HG03558 (cell line): ENCODE data around the gene PITPNC1.
"Not testable (repeated sequence)": the region's sequence is repeated elsewhere in the genome, so short reads cannot be mapped to it uniquely, and the experiment has no call there.

Source experiments
- ATAC-seq: cut with Tn5 transposase; IDR thresholded peaks from one replicate; pipeline ENCODE4 v1.9.1; 2021; ENCODE audit warnings: moderate number of reproducible peaks; ENCODE audit not compliant: unreplicated experiment; ENCODE audit errors: extremely low read depth

PITPNC1 gene

GRCh38 chr17:67600408-67600807, 223.3 kb downstream of the PITPNC1 start:
- ATAC-seq: no peak

GRCh38 chr17:67601897-67602296, 224.8 kb downstream of the PITPNC1 start:
- no peak for ATAC-seq

DNA sequence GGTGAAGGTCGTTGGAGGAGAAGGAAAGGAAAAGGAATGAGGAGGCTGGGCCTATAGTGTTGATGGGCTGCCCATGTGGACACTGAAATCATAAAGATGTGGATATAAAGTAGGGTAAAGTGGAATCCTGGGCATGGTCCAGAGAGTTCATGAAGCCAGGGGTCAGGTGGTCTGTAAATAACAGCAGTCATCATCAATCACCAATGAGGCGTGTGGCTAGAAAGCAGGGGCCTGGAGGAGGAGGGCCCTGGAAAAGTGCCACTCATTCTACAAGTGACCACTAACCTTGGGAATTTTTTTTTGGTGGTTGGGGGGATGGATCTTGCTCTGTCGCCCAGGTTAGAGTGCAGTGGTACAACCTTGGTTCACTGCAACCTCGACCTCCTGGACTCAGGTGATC, 225.4 kb downstream of the PITPNC1 start:
- no peak for ATAC-seq

- no peak for ATAC-seq
Measured at GRCh38 chr17:67602974-67603373, 225.9 kb downstream of the PITPNC1 start.

GRCh38 chr17:67605256-67605912, 228.3 kb downstream of the PITPNC1 start:
- no peak for ATAC-seq

DNA sequence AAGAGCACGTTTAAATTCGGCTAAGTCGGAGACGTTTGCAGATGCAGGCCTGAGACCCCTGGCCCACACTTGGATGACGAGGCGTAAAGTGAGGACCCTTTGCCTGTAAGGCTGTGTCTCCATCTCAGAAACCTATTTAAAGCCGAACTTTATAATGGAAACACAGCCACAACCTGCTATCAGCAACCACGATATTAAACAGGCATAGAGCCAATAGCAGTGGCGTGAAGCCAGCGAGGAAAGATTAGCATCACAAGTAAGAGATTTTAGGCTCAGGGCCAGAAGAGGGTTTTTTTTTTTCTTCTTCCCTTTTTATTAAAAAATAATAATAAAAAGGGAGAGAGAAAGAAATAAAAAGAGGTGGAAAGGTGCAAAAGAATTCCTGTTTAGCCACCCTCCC, 229.4 kb downstream of the PITPNC1 start:
- no peak for ATAC-seq

DNA sequence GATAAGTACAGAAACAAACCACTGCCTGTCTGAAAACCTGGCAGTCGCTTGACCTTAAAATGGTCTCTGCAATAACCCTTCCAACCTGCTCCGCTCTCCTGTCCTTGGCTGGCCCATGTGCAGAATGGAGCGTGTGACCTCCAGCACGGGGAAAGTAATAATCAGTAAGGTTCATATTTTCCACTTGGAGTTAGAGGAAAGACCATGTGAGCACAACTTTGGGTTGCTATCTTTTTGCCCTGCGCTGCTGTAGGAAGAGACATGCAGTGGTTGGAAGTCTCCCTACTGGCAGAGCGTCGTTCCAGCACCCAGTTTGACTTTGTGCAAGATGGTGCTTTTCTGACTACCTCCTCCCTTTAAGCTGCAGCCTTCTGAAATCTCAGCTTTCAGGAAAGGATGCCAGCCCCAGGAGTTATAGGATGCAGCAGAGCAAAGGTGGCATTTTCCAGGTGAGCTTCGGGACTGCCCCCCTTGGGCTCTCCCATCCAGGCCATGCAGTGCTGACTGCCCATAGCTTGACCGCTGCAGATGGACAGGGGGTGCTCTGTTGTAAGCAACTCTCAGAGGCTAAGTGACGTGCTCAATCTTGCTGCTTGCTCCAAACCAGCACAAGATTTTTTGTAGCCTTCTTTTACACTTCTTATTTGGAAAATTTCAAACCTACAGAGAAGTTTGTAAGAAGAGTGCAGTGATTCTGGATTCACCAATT, 230.0 kb downstream of the PITPNC1 start:
- no peak for ATAC-seq

- ATAC-seq: no peak
Measured at GRCh38 chr17:67610061-67610460, 233.0 kb downstream of the PITPNC1 start.

- ATAC-seq: no peak
Measured at GRCh38 chr17:67613961-67614360, 236.9 kb downstream of the PITPNC1 start.

GRCh38 chr17:67615011-67615561, 238.0 kb downstream of the PITPNC1 start:
- ATAC-seq: no peak

GRCh38 chr17:67615736-67616135, 238.7 kb downstream of the PITPNC1 start:
- no peak for ATAC-seq

GRCh38 chr17:67617304-67617899, 240.3 kb downstream of the PITPNC1 start:
- no peak for ATAC-seq

DNA sequence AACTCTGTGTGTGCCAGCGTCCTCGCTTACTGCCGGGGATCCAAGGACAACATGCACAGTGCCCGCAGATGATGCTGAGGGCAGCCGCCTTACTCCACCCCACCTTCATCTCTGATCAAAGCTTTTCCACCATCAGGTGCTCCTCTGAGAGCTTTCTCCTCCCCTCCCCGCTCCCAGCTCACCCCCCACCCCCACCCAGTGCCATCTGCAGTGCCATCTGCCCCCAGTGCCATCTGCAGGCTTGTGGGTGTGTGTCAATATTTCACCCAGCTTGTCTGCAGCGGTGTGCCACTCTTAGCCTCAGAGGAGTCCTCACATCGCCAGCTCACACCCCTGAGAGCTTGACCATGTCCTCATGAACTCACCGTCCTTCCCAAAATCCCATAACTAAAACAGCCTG, 242.5 kb downstream of the PITPNC1 start:
- ATAC-seq: no peak

- no peak for ATAC-seq
Measured at GRCh38 chr17:67620088-67620487, 243.0 kb downstream of the PITPNC1 start.

- no peak for ATAC-seq
Measured at GRCh38 chr17:67620636-67621035, 243.6 kb downstream of the PITPNC1 start.

- no peak for ATAC-seq
Measured at GRCh38 chr17:67623767-67624166, 246.7 kb downstream of the PITPNC1 start.

DNA sequence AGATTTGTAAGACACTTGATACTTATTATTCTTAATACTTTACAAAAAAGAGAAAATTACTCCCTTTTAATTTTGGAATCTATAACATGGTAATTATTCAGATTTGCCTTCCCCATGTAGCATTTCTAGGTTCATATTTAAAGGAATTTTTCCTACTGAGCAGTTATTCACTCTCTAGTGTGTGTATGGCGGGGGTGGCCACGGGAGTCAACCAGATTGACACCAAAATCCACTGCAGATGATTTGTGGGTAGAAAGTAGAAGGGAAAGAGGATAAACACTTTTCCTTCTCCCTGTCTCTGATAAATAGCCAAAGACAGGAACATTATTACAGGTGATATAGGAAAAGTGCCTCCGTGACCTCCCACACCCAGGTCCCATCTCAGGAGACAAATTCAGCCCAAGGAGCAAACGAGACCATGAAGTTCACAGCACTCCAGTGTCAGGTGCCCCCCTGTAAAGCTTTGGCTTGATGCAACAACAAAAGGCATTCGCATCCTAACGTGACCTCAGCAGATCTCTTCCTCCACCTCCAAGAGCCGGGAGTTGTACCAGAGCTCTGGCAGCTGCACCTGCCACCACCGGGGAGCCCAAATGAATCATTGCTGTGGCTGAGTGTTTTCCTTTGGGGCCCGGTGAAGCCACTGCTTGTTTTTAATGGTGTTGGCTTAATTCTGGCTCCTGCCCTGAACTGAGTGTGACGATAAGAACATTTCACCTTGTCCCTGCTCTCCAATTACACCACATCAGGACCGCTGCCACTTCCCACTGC, 248.0 kb downstream of the PITPNC1 start:
- ATAC-seq: no peak

- no peak for ATAC-seq
Measured at GRCh38 chr17:67625971-67626370, 248.9 kb downstream of the PITPNC1 start.

DNA sequence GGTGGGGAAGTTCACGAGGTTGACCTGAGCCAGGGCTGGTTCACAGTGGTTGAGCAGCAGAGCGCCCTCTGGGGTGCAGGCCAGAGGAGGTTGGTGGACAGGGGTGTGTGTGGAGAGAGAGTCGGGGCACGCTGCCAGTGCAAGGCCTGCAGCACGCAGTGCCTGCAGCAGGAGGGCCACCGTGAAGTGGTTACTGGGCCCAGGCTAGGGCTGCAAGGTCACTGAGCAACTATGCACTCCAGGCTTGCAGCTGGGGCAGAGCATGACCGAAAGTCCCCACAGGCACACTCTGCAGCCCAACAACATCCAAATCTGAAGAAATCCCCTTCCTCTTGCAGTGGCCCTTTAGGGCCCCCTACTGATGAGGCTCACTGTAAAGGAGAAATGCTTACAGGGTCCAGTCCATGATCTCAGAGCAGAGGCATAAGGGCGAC, 251.5 kb downstream of the PITPNC1 start:
- no peak for ATAC-seq

- no peak for ATAC-seq
Measured at GRCh38 chr17:67629971-67630320, 252.9 kb downstream of the PITPNC1 start.

DNA sequence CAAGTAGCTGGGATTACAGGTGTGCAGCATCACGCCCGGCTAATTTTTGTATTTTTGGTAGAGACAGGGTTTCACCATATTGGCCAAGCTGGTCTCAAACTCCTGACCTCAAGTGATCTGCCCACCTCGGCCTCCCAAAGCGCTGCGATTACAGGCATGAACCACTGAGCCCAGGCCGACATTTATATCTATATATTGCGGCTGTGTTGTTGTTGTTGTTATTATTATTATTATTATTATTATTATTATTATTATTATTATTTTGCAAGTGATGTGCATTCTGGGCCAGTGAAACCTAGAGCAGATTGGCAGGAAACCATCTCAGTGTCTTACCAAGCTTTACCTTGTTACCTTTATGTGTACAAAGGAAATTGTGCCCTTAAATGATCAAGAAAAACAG, 253.8 kb downstream of the PITPNC1 start:
- not testable (repeated sequence) for ATAC-seq
